ES-I3 (cell line): ENCODE measurements around the gene DYRK1A.

ENCODE experiments used
- H3K36me3 ChIP-seq: 2 replicates; pipeline ENCODE4 v1.6.1; 2013; ENCODE audit warnings: mild to moderate bottlenecking, low read length, control low read depth, moderate library complexity; ENCODE audit not compliant: insufficient read depth
- H3K4me1 ChIP-seq: 2 replicates; pipeline ENCODE4 v1.6.1; 2013; ENCODE audit warnings: mild to moderate bottlenecking, control low read depth, low read length; ENCODE audit not compliant: insufficient read depth
- H3K9ac ChIP-seq: 2 replicates; pipeline ENCODE4 v1.6.1; 2013; ENCODE audit warnings: low read depth, mild to moderate bottlenecking, low read length, moderate library complexity
- H3K9me3 ChIP-seq: 2 replicates; pipeline ENCODE4 v1.6.1; 2013; ENCODE audit warnings: mild to moderate bottlenecking, low read length, moderate library complexity; ENCODE audit not compliant: control insufficient read depth, insufficient read depth

DYRK1A gene

DNA sequence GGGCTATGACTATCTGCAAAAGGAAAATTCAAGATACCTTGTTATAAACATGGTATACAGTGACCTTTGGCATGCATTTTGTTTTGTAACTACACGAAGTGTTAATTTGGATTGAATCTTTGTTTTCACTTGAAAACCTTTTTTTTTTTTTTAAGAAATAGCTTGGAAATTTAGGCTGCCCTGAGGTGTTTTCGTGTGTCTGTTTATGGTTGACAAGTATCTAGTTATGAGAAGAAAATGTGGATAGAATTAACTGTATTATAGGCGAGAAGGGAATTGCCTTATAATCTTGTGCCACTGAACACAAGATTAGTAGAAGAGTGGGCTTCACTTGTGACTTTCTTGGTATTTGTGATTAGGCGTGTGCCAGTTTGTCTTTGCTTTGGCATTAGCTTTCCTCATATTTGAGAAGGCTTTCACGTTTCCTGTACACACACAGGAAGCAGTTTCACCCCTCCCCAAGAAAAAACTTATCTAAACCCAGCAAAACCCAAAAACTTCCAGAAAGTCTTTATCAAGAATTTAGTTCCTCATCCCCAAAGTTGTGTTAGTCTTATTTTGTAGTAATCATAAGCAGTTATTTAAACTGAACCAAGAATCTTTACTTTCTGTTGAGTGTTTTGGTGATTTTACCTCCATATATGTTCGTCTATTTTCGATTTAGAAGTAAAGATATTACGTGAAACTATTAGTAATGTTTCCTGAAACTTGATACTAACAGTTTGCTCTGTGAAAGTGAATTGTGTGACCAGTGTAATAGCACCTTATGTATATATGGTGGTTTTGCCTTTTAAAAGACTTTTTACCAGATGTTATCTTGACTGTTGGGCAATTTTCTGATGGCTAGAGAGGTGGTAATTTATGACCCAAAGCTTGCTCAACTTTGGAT, 3.8 kb downstream of the DYRK1A start:
- Histone ChIP-seq H3K4me1 (peaks cover 24% of the 10 kb centered on the region), H3K9ac (0 out of 2 replicates have a peak overlapping the region, but pooled peaks have one; percentile 20), H3K36me3 (no peaks in the 10 kb centered on the region), H3K9me3 (no peaks in the 10 kb centered on the region)

DNA sequence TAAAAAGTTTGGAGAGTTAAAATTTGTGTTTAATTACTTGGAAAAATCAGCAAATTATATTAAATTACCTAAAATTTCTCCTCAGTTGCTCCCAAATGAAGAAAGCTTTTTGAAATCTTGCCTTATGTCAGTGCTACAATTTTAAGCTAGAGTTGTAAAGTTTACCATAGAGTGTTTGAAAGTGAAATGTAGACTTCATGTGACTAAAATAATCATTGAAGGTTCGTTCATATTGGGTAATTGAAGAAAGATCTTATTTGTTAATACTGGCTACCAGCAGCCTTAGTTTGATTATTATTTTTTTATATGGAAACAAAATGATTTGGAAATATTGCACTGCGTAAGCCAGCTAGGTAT, 4.4 kb downstream of the DYRK1A start:
- peaks cover 24% of the 10 kb centered on the region for H3K4me1 ChIP-seq
- H3K9ac ChIP-seq = no peak overlapping the region
- H3K9me3 ChIP-seq = no peaks in the 10 kb centered on the region

DNA sequence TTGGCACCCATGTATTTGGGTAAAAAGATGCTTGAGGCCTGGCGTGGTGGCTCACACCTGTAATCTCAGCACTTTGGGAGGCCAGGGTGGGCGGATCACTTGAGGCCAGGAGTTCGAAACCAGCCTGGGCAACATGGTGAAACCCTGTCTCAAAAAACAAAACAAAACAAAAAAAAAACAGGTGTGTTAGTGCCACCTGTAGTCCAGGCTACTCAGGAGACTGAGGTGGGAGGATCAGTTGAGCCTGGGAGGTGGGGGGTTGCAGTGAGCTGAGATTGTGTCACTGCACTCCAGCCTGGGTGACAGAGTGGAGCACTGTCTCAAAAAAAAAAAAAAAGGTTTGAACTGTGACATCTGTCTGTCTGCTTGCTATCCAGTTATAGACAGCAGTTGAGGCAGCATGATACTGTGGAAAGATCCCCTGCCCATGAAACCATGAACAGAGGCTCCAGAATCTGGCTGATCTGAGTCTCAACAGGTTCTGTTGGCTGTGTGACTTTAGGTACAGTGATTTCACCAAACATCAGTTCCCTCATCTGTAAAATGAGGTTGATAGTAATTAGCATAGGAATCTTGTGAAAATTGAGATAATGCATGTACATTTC, 5.7 kb downstream of the DYRK1A start:
- H3K9ac ChIP-seq = no peak overlapping the region
- no peaks in the 10 kb centered on the region for H3K36me3 ChIP-seq
- H3K9me3 ChIP-seq = no peaks in the 10 kb centered on the region
- H3K4me1 ChIP-seq = peaks cover 24% of the 10 kb centered on the region

More for the DNA sequence above, 4.4 kb downstream of the DYRK1A start:
- H3K36me3 ChIP-seq = no peaks in the 10 kb centered on the region

DNA sequence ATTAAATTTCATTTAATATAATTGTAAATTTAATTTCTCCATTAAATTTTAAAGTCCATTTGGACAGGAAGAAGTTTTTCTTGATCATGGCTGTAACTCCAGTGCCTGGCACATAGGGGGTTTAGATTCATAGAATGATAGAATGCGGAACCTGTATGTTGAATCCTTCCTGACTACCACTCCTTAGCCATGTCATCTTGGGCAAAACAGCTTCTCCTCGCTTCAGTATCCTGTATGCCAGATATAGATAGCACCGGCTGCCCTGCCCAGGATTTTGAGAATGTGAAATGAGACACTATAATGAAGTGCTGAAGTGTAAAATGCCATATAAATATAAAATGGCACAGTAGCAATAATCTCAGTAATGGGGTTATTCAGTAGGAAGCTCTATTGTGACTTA, 6.4 kb downstream of the DYRK1A start:
- H3K36me3 ChIP-seq = no peaks in the 10 kb centered on the region
- H3K9me3 ChIP-seq = no peaks in the 10 kb centered on the region
- peaks cover 24% of the 10 kb centered on the region for H3K4me1 ChIP-seq
- H3K9ac ChIP-seq = no peak overlapping the region

DNA sequence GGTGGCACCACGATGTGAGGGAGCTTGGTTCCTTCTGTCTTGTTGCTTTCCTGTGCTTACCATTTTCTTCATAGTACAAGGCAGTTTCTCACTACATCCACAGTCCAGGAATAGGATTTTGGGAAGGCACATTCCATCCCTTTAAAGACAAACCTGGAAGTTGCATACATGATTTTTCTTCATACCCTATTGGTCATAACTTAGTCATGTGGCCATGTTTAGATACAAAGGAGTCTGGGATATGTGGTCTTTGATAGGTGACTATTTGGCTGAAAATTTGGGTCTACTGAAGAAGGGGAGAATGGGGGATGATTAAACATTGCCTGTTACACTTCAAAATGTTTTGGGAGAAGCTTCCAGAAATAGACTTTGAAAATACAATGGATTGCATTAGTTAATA, 7.0 kb downstream of the DYRK1A start:
- Histone ChIP-seq H3K36me3 (no peaks in the 10 kb centered on the region), H3K4me1 (peaks cover 26% of the 10 kb centered on the region), H3K9me3 (no peaks in the 10 kb centered on the region), H3K9ac (no peak overlapping the region)

DNA sequence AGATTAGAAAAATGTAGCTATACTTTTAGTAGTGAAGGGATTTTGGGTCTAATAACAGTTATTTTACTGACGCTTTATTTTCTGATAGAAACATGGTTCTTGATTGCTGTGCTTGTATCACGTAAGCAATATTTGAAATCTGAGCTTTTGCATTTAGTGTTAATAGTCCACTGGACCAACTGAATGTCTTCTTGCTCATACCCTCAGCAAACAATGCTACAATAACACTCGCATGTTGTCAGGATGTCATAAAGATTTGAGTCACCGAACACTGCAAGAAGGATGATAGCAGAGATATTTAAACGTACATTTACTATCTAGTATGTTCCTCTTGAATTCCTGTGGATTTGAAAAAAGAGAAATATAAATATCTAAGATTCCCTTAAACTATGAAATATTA, 7.5 kb downstream of the DYRK1A start:
- Histone ChIP-seq H3K9ac (no peak overlapping the region), H3K4me1 (peaks cover 31% of the 10 kb centered on the region), H3K36me3 (no peaks in the 10 kb centered on the region), H3K9me3 (no peaks in the 10 kb centered on the region)

DNA sequence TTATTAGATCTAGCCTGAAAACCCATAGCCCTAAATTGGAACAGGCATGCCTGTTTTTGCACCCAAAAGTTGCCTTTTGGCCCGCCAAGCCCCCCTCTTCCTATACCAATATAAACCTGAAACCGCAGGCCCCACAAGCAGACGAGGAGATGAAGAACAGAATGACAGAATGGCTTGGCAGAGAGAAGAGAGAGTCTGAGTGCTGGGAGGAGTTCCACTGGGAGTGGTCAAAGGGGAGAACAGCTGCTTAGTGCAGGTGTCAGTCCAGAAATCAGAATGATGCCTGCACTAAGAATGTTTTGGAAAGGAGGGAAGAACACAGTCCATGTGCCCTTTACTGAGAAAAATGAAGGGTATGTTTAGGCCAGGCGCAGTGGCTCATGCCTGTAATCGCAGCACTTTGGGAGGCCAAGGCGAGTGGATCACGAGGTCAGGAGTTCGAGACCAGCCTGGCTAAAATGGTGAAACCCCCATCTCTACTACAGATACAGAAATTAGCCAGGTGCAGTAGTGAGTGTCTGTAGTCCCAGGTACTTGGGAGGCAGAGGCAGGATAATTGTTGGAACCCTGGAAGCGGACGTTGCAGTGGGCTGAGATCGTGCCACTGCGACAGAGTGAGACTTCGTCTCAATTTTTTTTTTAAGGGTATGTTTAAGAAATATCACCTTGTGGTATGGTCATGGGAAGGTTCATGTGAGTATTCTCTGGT, 9.4 kb downstream of the DYRK1A start:
- Histone ChIP-seq H3K36me3 (no peaks in the 10 kb centered on the region), H3K9me3 (no peaks in the 10 kb centered on the region), H3K4me1 (peaks cover 35% of the 10 kb centered on the region), H3K9ac (no peak overlapping the region)

DNA sequence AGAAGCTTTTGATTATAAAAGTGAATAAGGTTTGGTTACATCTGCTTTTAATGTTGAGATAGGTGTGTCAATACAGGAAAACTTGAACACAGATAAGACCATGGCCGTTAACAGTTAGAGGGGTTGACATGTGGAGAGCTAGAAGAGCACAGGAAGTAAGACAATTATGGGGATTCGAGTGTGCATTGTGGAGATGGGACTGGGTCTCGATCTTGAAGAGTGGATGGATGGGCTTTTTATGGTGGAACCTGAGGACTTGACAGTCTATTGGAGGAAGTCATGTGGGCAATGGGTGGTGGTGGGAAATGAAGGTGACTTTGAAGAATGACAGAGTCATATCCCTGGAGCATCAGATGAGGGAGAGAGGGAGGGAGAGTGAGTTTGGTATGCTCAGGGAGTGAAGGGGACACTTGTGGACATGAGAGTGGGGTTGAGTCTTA, 12.1 kb downstream of the DYRK1A start:
- H3K9me3 ChIP-seq = no peaks in the 10 kb centered on the region
- H3K36me3 ChIP-seq = no peaks in the 10 kb centered on the region
- H3K9ac ChIP-seq = no peak overlapping the region
- peaks cover 34% of the 10 kb centered on the region for H3K4me1 ChIP-seq

DNA sequence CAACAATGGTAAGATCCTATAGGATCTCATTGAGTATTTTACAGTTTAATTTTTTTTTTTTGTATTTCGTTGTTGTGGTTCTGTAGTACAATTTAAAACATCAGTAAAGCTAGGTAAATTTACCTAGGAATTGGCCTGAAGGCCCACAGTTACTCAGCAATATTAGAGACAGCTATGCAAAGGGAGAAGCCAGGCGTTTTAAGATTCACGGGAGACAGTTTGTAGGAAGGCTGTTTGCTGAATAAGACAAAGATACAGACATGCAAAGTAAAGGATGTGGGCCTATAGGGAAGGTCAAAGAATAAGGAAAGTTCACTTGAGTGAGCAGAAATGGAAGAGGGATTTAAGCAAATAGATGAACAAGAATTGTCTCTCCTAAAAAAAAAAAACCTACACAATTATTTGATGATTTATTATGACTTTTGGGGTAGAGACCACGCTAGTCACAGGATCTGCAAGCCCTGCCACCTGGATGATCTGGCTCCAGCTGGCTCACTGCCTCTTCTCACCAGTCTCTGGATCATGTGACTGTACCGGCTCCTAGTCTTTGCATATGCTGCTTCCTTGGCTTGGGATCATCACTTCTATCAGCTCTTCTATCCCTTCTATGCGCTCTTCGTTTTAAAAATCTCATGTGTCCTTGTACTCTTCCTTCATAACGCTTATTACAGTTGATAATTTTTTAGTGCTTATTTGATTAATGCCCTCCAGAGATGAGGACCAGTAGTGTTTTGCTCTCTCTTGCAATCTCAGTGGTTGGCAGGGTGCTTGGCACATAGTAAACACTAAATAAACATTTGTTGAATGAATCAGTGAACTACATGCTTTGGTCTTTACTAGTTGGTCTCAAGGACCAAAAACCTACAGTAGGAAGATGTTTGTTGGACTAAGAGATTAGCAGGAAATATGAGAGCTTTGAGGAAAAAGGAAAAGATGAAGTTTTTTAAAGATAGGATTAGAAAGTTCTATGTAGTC, 14.1 kb downstream of the DYRK1A start:
- H3K9me3 ChIP-seq = no peaks in the 10 kb centered on the region
- H3K9ac ChIP-seq = no peak overlapping the region
- H3K36me3 ChIP-seq = no peaks in the 10 kb centered on the region
- H3K4me1 ChIP-seq = peaks cover 34% of the 10 kb centered on the region

DNA sequence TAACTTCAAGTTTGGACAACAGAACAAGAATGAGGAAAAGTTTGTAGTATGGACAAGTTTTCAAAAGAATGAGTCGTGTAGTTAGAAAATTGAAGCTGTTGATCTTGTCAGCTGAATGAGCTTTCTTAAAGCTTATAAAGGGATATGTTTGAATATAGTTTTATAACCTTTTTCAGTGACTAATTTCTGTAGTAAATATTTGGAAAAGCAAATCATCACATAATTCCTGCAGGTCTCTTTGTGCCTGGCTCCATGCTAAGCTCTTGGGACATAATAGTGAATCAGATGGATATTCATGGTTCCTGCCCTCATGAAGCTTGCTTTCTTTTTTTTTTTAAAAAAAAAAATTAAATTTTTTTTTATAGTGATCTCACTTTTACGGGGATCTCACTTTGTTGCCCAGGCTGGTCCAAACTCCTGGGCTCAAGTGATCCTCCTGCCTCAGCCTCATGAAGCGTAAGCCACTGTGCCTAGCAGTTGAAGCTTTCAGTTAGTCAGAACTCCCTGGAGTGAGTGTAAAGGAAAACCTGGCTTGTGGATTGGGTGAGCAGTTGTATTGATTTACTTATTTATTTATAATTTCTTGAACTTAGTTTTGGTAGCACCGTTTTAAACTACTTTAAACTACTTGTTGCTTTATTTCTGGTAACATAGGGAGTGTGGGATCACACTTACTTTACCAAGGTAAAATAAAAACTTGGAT, 15.5 kb downstream of the DYRK1A start:
- H3K9me3 ChIP-seq = no peaks in the 10 kb centered on the region
- no peaks in the 10 kb centered on the region for H3K36me3 ChIP-seq
- H3K4me1 ChIP-seq = peaks cover 34% of the 10 kb centered on the region
- H3K9ac ChIP-seq = no peak overlapping the region

DNA sequence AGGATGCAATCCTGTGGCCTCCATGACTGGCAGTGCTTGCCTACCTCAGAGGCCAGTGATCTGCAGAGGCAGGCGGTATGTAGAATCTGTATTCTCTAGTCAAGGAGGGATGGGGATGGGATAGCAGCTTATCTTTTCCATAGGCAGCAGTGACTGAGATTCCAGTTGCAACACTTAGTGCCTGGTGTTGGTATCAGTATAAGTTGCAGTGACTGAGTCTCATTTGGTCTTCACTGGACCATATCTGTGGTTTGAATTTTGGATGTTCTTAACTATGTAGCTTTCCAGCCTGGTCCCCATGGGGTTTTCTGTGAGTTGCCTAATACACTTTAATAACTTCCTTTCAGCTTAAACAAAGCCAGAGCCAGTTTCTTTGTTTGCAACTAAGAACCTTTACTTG, 16.5 kb downstream of the DYRK1A start:
- H3K4me1 ChIP-seq = peaks cover 38% of the 10 kb centered on the region
- no peaks in the 10 kb centered on the region for H3K36me3 ChIP-seq
- no peaks in the 10 kb centered on the region for H3K9me3 ChIP-seq
- H3K9ac ChIP-seq = no peak overlapping the region

DNA sequence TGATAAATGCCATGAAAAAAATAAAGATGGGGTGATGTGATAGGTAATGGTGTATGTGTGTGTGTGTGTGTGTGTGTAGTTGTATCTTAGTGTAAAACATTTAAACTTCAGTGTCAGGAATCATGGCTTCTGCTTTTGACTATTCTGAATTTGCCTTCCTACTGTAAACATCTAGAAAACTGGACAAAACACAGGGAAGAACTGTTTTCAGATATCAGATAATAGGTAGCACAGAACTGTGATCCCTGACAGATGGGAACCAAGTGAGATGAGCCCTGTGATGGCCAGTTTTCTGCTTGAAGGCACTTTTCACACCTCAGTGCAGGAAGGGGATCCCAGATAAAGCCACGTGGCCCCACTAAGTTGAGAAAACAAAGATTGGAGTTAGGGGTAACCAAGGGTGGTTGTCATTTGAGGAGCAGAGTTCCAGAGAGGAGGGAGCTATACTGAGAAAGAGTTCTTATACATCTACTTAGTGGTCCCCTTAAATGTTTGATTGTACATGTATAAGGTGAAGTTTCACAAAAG, 17.3 kb downstream of the DYRK1A start:
- H3K36me3 ChIP-seq = no peaks in the 10 kb centered on the region
- no peak overlapping the region for H3K9ac ChIP-seq
- H3K9me3 ChIP-seq = no peaks in the 10 kb centered on the region
- peaks cover 33% of the 10 kb centered on the region for H3K4me1 ChIP-seq

DNA sequence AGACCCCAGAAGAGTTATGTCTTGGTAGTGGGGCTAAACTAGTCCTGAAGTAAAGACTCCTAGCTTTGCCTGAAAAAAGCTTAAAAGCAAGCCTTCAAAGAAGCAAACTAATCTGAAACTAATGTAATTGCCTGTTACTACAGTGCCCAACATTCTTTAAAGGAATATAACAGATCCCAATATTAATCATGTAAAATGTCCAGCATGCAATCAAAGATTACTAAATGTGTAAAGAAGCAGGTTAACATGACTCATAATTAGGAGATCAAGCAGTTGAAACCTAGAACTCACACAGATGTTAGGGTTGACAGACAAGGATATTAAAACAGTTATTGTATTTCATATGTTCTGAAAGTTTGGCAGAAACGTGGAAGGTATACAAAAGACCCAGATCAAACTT, 17.8 kb downstream of the DYRK1A start:
- H3K36me3 ChIP-seq = no peaks in the 10 kb centered on the region
- peaks cover 28% of the 10 kb centered on the region for H3K4me1 ChIP-seq
- H3K9me3 ChIP-seq = no peaks in the 10 kb centered on the region
- no peak overlapping the region for H3K9ac ChIP-seq
